Kidney (tissue), 14 donors: ENCODE measurements around the gene PRRX2. TPM values are rescaled to one million over a fixed set of nuclear protein-coding genes. Genes with fewer than 3 reads are reported as not detected.

ENCODE experiments used
- DNase-seq, 5 donors: peaks; one replicate each; pipeline ENCODE4 v3.0.0-alpha.2; 2013 to 2020
- FAIRE-seq: peaks from 2 replicates; lab custom pipeline; 2012; peaks lifted over from hg19 to GRCh38; lab: Jason Lieb, UNC
- H3K27ac ChIP-seq, 2 donors: one replicate each; pipeline ENCODE4 v1.7.0; 2013; ENCODE audit warnings: low read depth in 2 of 2, low read length in 2 of 2, inconsistent platforms in 1 of 2
- H3K27me3 ChIP-seq: one replicate; pipeline ENCODE4 v1.7.1; 2013; ENCODE audit warnings: low read length, inconsistent platforms; ENCODE audit not compliant: control insufficient read depth, insufficient read depth
- H3K36me3 ChIP-seq, 3 donors: one replicate each; pipeline versions ENCODE4 v1.7.0 to v1.7.1; 2013; ENCODE audit warnings: low read length in 3 of 3, control low read depth in 1 of 3, inconsistent platforms in 1 of 3; ENCODE audit not compliant: insufficient read depth in 3 of 3, control insufficient read depth in 2 of 3
- H3K4me1 ChIP-seq, 3 donors: one replicate each; pipeline versions ENCODE4 v1.7.0 to v1.7.1; 2013; ENCODE audit warnings: low read length in 3 of 3, inconsistent platforms in 1 of 3, low read depth in 1 of 3; ENCODE audit not compliant: control insufficient read depth in 2 of 3, insufficient read depth in 2 of 3
- H3K4me3 ChIP-seq, 3 donors: one replicate each; pipeline versions ENCODE4 v1.7.0 to v1.8.1; 2013; ENCODE audit warnings: low read length in 3 of 3, control low read depth in 1 of 3, inconsistent platforms in 1 of 3
- H3K9ac ChIP-seq, 3 donors: one replicate each; pipeline versions ENCODE4 v1.7.0 to v1.7.1; 2013; ENCODE audit warnings: low read length in 3 of 3, control low read depth in 1 of 3, inconsistent platforms in 1 of 3
- H3K9me3 ChIP-seq, 3 donors: one replicate each; pipeline versions ENCODE4 v1.7.0 to v1.7.1; 2013; ENCODE audit warnings: low read length in 3 of 3, control low read depth in 1 of 3, inconsistent platforms in 1 of 3; ENCODE audit not compliant: control insufficient read depth in 2 of 3, insufficient read depth in 1 of 3
- CTCF ChIP-seq: IDR thresholded peaks from 3 replicates; pipeline ENCODE4 v1.5.1; 2012; ENCODE audit warnings: mild to moderate bottlenecking, moderate library complexity, borderline replicate concordance; ENCODE audit not compliant: insufficient read depth; ENCODE audit errors: extremely low read depth
- intact Hi-C: fragments of 100-400 bp; cut with DNase I; formaldehyde crosslinking; loops from one replicate; pipeline ENCODE4 v1.11.1; 2022
- polyA plus RNA-seq: library from polyadenylated mRNA; stranded (reverse); fragments of 350-450 nt; fragmentation: Illumina TruSeq; extraction: RNeasy Lipid Tissue Mini Kit (QIAGEN cat#74804); gene quantifications from one replicate; pipeline ENCODE4 v1.2.3, GENCODE V29; 2014; ENCODE audit warnings: low read depth, low replicate concordance; ENCODE audit not compliant: insufficient read depth
- total RNA-seq: library from RNA; stranded (reverse); fragmentation: NEBNext Ultra II Directional; extraction: Animal tissue kit (Norgen Biotek cat#: 25700); gene quantifications from one replicate; pipeline ENCODE4 v1.2.1, GENCODE V29; 2021
- donor health status: control.
- donor health status: control.
- donor health status: control.
- donor health status: control.
- donor health status: control.
- donor health status: DM: yes; HTN: yes; CAD: no.
- donor health status: Normal renal cell carcinoma (clear cell type).

The PRRX2 gene
- total and polyA plus RNA-seq, 2 donors from 2014 or later, result 1.8 to 2.3 TPM

- no peaks in the 10 kb centered on the region for H3K4me1 ChIP-seq
- no peaks in the 10 kb centered on the region for H3K36me3 ChIP-seq
- no peaks in the 10 kb centered on the region for H3K9me3 ChIP-seq
- DNase-seq (peak in 2 of 5 donors; percentile 35 to 42), FAIRE-seq (no peak)
- H3K27ac ChIP-seq, result no peak overlapping the region
- intact Hi-C loops, result no loop called here
- H3K9ac ChIP-seq, result no peak overlapping the region
- peak overlapping the region; percentile 11 to 29 (median 24) for H3K4me3 ChIP-seq
- no peaks in the 10 kb centered on the region for H3K27me3 ChIP-seq
- no peak for TF ChIP-seq CTCF
These were observed 580 bp upstream of the PRRX2 start for GRCh38 chr9:129664746-129665388.

- FAIRE-seq (no peak), DNase-seq (peak in 1 of 5 donors; percentile 70)
- intact Hi-C loops, result no loop called here
- H3K36me3 ChIP-seq, result no peaks in the 10 kb centered on the region
- H3K4me3 ChIP-seq, result no peak overlapping the region
- no peaks in the 10 kb centered on the region for H3K27me3 ChIP-seq
- no peak for TF ChIP-seq CTCF
- H3K27ac ChIP-seq, result no peak overlapping the region
- no peaks in the 10 kb centered on the region for H3K4me1 ChIP-seq
- no peak overlapping the region for H3K9ac ChIP-seq
- H3K9me3 ChIP-seq, result no peaks in the 10 kb centered on the region
These were observed 520 bp downstream of the PRRX2 start for GRCh38 chr9:129665814-129666520.

- FAIRE-seq (no peak), DNase-seq (no peak)
- Histone ChIP-seq H3K36me3 (no peaks in the 10 kb centered on the region), H3K27ac (no peak overlapping the region), H3K4me1 (no peaks in the 10 kb centered on the region), H3K9ac (no peak overlapping the region), H3K4me3 (no peak overlapping the region), H3K27me3 (no peaks in the 10 kb centered on the region), H3K9me3 (no peaks in the 10 kb centered on the region)
- intact Hi-C loops, result no loop called here
- no peak for TF ChIP-seq CTCF
These were observed 1.1 kb downstream of the PRRX2 start for GRCh38 chr9:129666575-129666974.
